K562 (cell line): ENCODE data around the gene FGFRL1. TPM values are rescaled to one million over a fixed set of nuclear protein-coding genes. Genes with fewer than 3 reads are reported as not detected.

Experiments
- ATAC-seq: fragments of 200-7000 bp; cut with Tn5 transposase; 3 replicates; pipeline ENCODE4 v1.9.1; 2020; ENCODE audit warnings: moderate library complexity
- BruUV-seq: library from RNA; stranded (reverse); fragments of 400-500 nt; replicated peaks from 2 replicates; lab custom pipeline; 2021; lab: Mats Ljungman, UMichigan
- CTCF ChIA-PET: fragments of 300-600 bp; formaldehyde crosslinking; extraction: SDS; loops from one replicate; lab custom pipeline; 2021; ENCODE audit warnings: low intra/inter-chr PET ratio; lab: Yijun Ruan, JAX
- POLR2A ChIA-PET: fragments of 300-600, 350-650 bp; sonication (Branson Sonifier 250); formaldehyde crosslinking; extraction: SDS; loops from one replicate; lab custom pipeline; 2021; ENCODE audit warnings: antibody characterized with exemption, inconsistent platforms; lab: Yijun Ruan, JAX
- DNase-seq, 4 experiments: peaks; one replicate each; pipeline versions ENCODE4 v3.0.0 to v3.0.0-alpha.2; 2011 to 2018; ENCODE audit warnings: low spot score in 3 of 4, mixed read lengths in 3 of 4; ENCODE audit errors: extremely low read depth in 1 of 4
- FAIRE-seq: peaks from 2 replicates; lab custom pipeline; 2011; peaks lifted over from hg19 to GRCh38; lab: Jason Lieb, UNC
- H2AFZ ChIP-seq: 2 replicates; pipeline ENCODE4 v1.6.0; 2011; ENCODE audit warnings: low read depth, low read length, control low read depth, inconsistent platforms
- H3K27ac ChIP-seq: fragments of 200-600 bp; 3 replicates; pipeline ENCODE4 v1.8.0; 2011; ENCODE audit warnings: low read depth, mild to moderate bottlenecking, control low read depth, inconsistent platforms, low read length, moderate library complexity, mixed read lengths; ENCODE audit errors: extremely low read depth
- H3K27me3 ChIP-seq, 2 experiments: fragments of 300-600 bp in 1 of 2; 2 replicates in 1 of 2; 3 replicates in 1 of 2; pipeline versions ENCODE4 v1.6.0 to v1.8.0; 2011; ENCODE audit warnings: inconsistent platforms in 2 of 2, low read length in 2 of 2, mild to moderate bottlenecking in 1 of 2, mixed read lengths in 1 of 2, moderate library complexity in 1 of 2; ENCODE audit not compliant: control insufficient read depth in 2 of 2, insufficient read depth in 2 of 2
- H3K36me3 ChIP-seq: fragments of 300-600 bp; 3 replicates; pipeline ENCODE4 v1.8.0; 2011; ENCODE audit warnings: mild to moderate bottlenecking, low read length, inconsistent platforms; ENCODE audit not compliant: control insufficient read depth, insufficient read depth
- H3K4me1 ChIP-seq, 2 experiments: fragments of 200-600 bp in 1 of 2; replicated peaks in 1 of 2; 2 replicates in 1 of 2; 3 replicates in 1 of 2; pipeline versions ENCODE4 v1.5.1 to v1.8.0; 2011; ENCODE audit warnings: inconsistent platforms in 2 of 2, low read length in 2 of 2, mild to moderate bottlenecking in 1 of 2, mixed read lengths in 1 of 2, moderate library complexity in 1 of 2; ENCODE audit not compliant: control insufficient read depth in 2 of 2, insufficient read depth in 2 of 2
- H3K4me2 ChIP-seq: 2 replicates; pipeline ENCODE4 v1.6.1; 2011; ENCODE audit warnings: low read length, control low read depth, inconsistent platforms, mixed read lengths; ENCODE audit not compliant: insufficient read depth
- H3K4me3 ChIP-seq: fragments of 200-600 bp; sonication (generic), shearing (Covaris generic); 2 replicates; pipeline ENCODE4 v1.5.1; 2016; ENCODE audit warnings: control low read depth, inconsistent platforms
- H3K79me2 ChIP-seq: fragments of 200-600 bp; 3 replicates; pipeline ENCODE4 v1.8.0; 2011; ENCODE audit warnings: low read length, inconsistent platforms; ENCODE audit not compliant: control insufficient read depth, insufficient read depth
- H3K9ac ChIP-seq, 2 experiments: 2 replicates each; pipeline versions ENCODE4 v1.6.0 to v1.6.1; 2011; ENCODE audit warnings: low read depth in 2 of 2, low read length in 2 of 2, control low read depth in 1 of 2, inconsistent platforms in 1 of 2, mild to moderate bottlenecking in 1 of 2, mixed read lengths in 1 of 2; ENCODE audit not compliant: insufficient read depth in 1 of 2
- H3K9me1 ChIP-seq: one replicate; pipeline ENCODE4 v1.6.0; 2011; ENCODE audit warnings: inconsistent platforms, mild to moderate bottlenecking, low read length, moderate library complexity; ENCODE audit not compliant: control insufficient read depth, insufficient read depth
- H3K9me3 ChIP-seq: replicated peaks from 2 replicates; pipeline ENCODE4 v1.5.1; 2011; ENCODE audit warnings: low read depth, low read length, inconsistent platforms; ENCODE audit not compliant: control insufficient read depth, insufficient read depth
- H4K20me1 ChIP-seq: replicated peaks from 2 replicates; pipeline ENCODE4 v1.6.1; 2011; ENCODE audit warnings: low read length, inconsistent platforms, mixed read lengths; ENCODE audit not compliant: control insufficient read depth, insufficient read depth
- ETV5 ChIP-seq: sonication (generic); formaldehyde crosslinking; IDR thresholded peaks from 2 replicates; pipeline ENCODE4 v1.4.0; 2020; ENCODE audit warnings: low read depth, mild to moderate bottlenecking, missing genetic modification reagents
- HNRNPL ChIP-seq: fragments of 200-400 bp; formaldehyde crosslinking; IDR thresholded peaks from 2 replicates; pipeline ENCODE4 v1.6.1; 2017; ENCODE audit warnings: low read depth, mild to moderate bottlenecking, low read length
- SMC3 ChIP-seq: conservative IDR thresholded peaks from 2 replicates; pipeline ENCODE4 v1.6.1; 2011; ENCODE audit warnings: low read depth, low read length, improper control_type of control experiment; ENCODE audit not compliant: insufficient read depth
- WGBS: fragments of 100-300 bp; shearing (Covaris generic); methylation state at CpG from one replicate; pipeline ENCODE4 v1.1.6; 2016; ENCODE audit warnings: low coverage, mixed read lengths; ENCODE audit not compliant: insufficient coverage; ENCODE audit errors: missing lambda C conversion rate; 5-methylcytosine and 5-hydroxymethylcytosine counted together
- in situ Hi-C: fragments of 300-500 bp; cut with MboI; formaldehyde crosslinking; loops from 4 replicates; pipeline ENCODE4 v1.15.0; 2018; ENCODE audit warnings: inconsistent platforms, mixed read lengths
- intact Hi-C: fragments of 100-400 bp; cut with micrococcal nuclease; formaldehyde crosslinking; loops from 2 replicates; pipeline ENCODE4 v1.14.2; 2022
- polyA plus RNA-seq, 8 experiments: library from polyadenylated mRNA; depleted of rRNA in 4 of 8; stranded (reverse) in 5 of 8; unstranded in 3 of 8; fragments of >200 nt; fragmentation: Nextera tagmentation in 2 of 8; fragmentation: Illumina TruSeq in 1 of 8; extraction: Ambion mirVana in 2 of 8; extraction: Trizol in 1 of 8; gene quantifications; 2 replicates each; pipeline versions ENCODE4 v1.2.1 to v1.2.3, GENCODE V29; 2011 to 2014; ENCODE audit warnings: inconsistent platforms in 1 of 8, missing spikeins in 1 of 8
- total RNA-seq, 7 experiments: library from RNA; depleted of rRNA in 6 of 7; stranded (reverse); fragments of >200 nt in 6 of 7; fragmentation: Illumina TruSeq in 2 of 7; extraction: Trizol in 2 of 7; gene quantifications; 2 replicates each; pipeline versions ENCODE4 v1.2.1 to v1.2.3, GENCODE V29; 2011 to 2021; ENCODE audit warnings: low replicate concordance in 1 of 7
- TF ChIP-seq, protein P1 (sequence below): IDR thresholded peaks from 2 replicates; pipeline ENCODE4 v1.6.1; 2011; ENCODE audit warnings: borderline replicate concordance, low read depth, mild to moderate bottlenecking, moderate library complexity, low read length; ENCODE audit not compliant: insufficient read depth, poor library complexity, severe bottlenecking

Gene FGFRL1
- total and polyA plus RNA-seq, 9 of the 15 experiments (the other 6 are each of a cell fraction or from before 2014, with no cell fraction given), result 0.34 to 49.9 (median 14.6) TPM

DNA sequence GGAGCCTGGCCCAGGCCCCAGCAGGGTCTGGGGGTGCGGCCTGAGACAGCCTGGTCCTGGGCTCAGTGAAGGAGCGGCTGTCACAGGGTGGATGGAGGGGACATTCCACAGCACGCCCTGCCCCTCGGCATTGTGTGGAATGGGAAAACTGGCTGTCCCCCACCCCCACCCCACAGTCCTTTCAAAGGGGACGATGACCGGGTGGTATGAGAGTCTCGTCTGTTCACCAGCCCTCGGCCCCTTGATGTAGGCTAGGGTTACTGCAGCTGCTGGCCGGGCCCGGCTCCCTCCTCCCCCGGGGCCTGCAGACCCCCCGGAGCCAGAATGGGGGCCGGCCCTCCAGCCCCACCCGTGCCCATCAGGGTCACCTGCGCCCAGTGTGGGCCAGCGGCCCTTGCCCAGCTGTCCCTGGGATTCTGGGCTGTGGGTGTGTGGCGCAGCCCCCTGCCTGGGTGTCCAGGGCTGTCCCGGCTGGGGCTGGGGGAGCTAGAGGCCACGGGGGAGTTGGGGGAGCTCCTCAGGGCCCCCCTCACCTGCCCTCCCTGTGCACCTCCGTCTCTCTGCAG lies 11.7 kb downstream of the FGFRL1 start (continued):
- no peak for TF ChIP-seq ETV5
- TF ChIP-seq, protein P1, sequence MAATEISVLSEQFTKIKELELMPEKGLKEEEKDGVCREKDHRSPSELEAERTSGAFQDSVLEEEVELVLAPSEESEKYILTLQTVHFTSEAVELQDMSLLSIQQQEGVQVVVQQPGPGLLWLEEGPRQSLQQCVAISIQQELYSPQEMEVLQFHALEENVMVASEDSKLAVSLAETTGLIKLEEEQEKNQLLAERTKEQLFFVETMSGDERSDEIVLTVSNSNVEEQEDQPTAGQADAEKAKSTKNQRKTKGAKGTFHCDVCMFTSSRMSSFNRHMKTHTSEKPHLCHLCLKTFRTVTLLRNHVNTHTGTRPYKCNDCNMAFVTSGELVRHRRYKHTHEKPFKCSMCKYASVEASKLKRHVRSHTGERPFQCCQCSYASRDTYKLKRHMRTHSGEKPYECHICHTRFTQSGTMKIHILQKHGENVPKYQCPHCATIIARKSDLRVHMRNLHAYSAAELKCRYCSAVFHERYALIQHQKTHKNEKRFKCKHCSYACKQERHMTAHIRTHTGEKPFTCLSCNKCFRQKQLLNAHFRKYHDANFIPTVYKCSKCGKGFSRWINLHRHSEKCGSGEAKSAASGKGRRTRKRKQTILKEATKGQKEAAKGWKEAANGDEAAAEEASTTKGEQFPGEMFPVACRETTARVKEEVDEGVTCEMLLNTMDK, result no peak
- TF ChIP-seq, all 486 proteins: peak for 0

DNA sequence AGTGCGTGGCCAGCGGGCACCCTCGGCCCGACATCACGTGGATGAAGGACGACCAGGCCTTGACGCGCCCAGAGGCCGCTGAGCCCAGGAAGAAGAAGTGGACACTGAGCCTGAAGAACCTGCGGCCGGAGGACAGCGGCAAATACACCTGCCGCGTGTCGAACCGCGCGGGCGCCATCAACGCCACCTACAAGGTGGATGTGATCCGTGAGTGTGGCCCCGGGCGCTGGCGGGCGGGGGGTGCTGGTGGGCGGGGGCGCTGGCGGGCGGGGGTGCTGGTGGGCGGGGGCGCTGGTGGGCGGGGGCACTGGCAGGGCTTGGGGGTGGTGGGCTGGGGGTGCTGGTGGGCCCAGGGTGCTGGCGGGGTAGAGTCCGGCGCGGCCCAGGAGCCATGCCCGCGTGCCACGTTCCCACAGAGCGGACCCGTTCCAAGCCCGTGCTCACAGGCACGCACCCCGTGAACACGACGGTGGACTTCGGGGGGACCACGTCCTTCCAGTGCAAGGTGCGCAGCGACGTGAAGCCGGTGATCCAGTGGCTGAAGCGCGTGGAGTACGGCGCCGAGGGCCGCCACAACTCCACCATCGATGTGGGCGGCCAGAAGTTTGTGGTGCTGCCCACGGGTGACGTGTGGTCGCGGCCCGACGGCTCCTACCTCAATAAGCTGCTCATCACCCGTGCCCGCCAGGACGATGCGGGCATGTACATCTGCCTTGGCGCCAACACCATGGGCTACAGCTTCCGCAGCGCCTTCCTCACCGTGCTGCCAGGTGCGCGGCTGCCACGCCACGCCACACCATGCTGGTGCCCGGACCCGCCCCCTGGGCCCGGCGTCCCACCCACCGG lies 12.7 kb downstream of the FGFRL1 start:
- in situ Hi-C loops (no loop called here), intact Hi-C loops (no loop called here)
- Histone ChIP-seq H3K9ac (no peak overlapping the region), H3K4me2 (no peak overlapping the region), H4K20me1 (0 out of 2 replicates have a peak, but pooled peaks cover 1% of the 10 kb centered on the region), H3K36me3 (peaks cover 29% of the 10 kb centered on the region; the same call in 2 of the 3 replicates), H3K4me3 (no peak overlapping the region), H3K27ac (no peak overlapping the region), H3K9me3 (no peaks in the 10 kb centered on the region; the same call in 1 of the 2 replicates), H2AFZ (no peak overlapping the region), H3K27me3 (no peaks in the 10 kb centered on the region), H3K79me2 (no peaks in the 10 kb centered on the region), H3K4me1 (peaks cover 0 to 62% of the 10 kb centered on the region in 2 experiments; a peak in 3 of 5 replicates), H3K9me1 (no peaks in the 10 kb centered on the region)
- WGBS, result 98% methylated on average over 28 of the region's 83 CpGs
- POLR2A ChIA-PET, result interaction anchor here (0.7 to 1.1 kb wide), 2 partner anchors 9 to 19 kb away, joined by 3 to 4 read pairs; no protein-coding TSS in a partner anchor
- CTCF ChIA-PET, result no interaction called here
- DNase-seq (peak in 1 of 4 experiments; percentile 12), FAIRE-seq (no peak), ATAC-seq (no peak)
- BruUV-seq, result no TSS peak
- TF ChIP-seq HNRNPL (peak; percentile 27; the same call in 1 of the 2 replicates), SMC3 (no peak)
